ENCODE results near the gene REST. TPM values are rescaled to one million over a fixed set of nuclear protein-coding genes. Genes with fewer than 3 reads are reported as not detected.

The REST gene
- total and polyA plus RNA-seq, 2 donors (not counting 1 experiment from before 2014, with no cell fraction given), result 30.5 to 33.0 TPM

- no peak overlapping the region for H3K27ac ChIP-seq (ENCODE audit: insufficient read depth, low read length)
Observed at GRCh38 chr4:56971383-56971782, 63.7 kb downstream of the REST start.

GRCh38 chr4:56972389-56972788, 64.7 kb downstream of the REST start:
- no peak for DNase-seq (ENCODE audit: low read depth in 2 of 2)
- no peaks in the 10 kb centered on the region for H3K27me3 ChIP-seq (ENCODE audit: control insufficient read depth, insufficient read depth, low read length)

More at GRCh38 chr4:56971383-56971782, 63.7 kb downstream of the REST start:
- Histone ChIP-seq H3K36me3 (ENCODE audit: control insufficient read depth, insufficient read depth, low read length) (peaks cover 8% of the 10 kb centered on the region), H2AFZ (ENCODE audit: low read length) (no peak overlapping the region), H3K9ac (ENCODE audit: insufficient read depth, low read length) (no peak overlapping the region), H3K4me1 (ENCODE audit: control insufficient read depth, extremely low read depth, insufficient read depth, low read length) (no peaks in the 10 kb centered on the region), H3K4me3 (replicated peaks in 1 of 4; ENCODE audit: control extremely low read depth in 1 of 4, insufficient read depth in 1 of 4, low read depth in 3 of 4, low read length in 4 of 4) (no peak overlapping the region), H3K79me2 (ENCODE audit: control insufficient read depth, insufficient read depth, low read length) (peaks cover 17% of the 10 kb centered on the region), H3K27me3 (ENCODE audit: control insufficient read depth, insufficient read depth, low read length) (no peaks in the 10 kb centered on the region), H3K4me2 (ENCODE audit: extremely low read depth, insufficient read depth, low read length) (no peak overlapping the region), H4K20me1 (ENCODE audit: control insufficient read depth, extremely low read depth, insufficient read depth, low read length) (no peaks in the 10 kb centered on the region), H3K9me3 (ENCODE audit: control insufficient read depth, insufficient read depth, low read depth, low read length) (no peaks in the 10 kb centered on the region)
- no peak for DNase-seq (ENCODE audit: low read depth in 2 of 2)
- TF ChIP-seq, protein P1, sequence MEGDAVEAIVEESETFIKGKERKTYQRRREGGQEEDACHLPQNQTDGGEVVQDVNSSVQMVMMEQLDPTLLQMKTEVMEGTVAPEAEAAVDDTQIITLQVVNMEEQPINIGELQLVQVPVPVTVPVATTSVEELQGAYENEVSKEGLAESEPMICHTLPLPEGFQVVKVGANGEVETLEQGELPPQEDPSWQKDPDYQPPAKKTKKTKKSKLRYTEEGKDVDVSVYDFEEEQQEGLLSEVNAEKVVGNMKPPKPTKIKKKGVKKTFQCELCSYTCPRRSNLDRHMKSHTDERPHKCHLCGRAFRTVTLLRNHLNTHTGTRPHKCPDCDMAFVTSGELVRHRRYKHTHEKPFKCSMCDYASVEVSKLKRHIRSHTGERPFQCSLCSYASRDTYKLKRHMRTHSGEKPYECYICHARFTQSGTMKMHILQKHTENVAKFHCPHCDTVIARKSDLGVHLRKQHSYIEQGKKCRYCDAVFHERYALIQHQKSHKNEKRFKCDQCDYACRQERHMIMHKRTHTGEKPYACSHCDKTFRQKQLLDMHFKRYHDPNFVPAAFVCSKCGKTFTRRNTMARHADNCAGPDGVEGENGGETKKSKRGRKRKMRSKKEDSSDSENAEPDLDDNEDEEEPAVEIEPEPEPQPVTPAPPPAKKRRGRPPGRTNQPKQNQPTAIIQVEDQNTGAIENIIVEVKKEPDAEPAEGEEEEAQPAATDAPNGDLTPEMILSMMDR (conservative IDR thresholded peaks at IDR 0.05 in 1 of 2, IDR thresholded peaks at IDR 0.05 in 1 of 2; ENCODE audit: low read depth in 1 of 2, low read length in 2 of 2), result no peak
- TF ChIP-seq EZH2 (IDR thresholded peaks at IDR 0.05; ENCODE audit: low read length, missing control alignments), result no peak

DNA sequence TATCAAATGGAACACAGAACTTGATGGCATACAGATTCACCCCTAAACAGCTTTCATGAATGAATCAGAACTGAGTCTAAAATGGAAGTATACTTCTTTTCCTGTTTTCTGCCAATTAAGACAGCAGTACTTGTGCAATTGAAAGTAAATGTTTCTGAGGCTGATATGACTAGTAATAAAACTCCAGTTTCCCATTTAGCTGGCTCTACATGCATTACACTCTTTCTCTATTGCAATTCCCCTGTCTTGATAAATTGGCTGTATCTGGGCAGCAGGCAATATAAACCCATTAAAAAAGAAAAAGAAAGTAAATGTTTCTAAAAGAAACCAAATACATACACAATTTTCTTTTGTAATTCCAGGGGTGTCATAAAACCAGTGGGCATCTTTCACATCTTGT, 65.1 kb downstream of the REST start:
- H2AFZ ChIP-seq (ENCODE audit: low read length), result no peak overlapping the region
- peaks cover 24% of the 10 kb centered on the region for H3K79me2 ChIP-seq (ENCODE audit: control insufficient read depth, insufficient read depth, low read length)
- no peaks in the 10 kb centered on the region for H4K20me1 ChIP-seq (ENCODE audit: control insufficient read depth, extremely low read depth, insufficient read depth, low read length)
- H3K27ac ChIP-seq (ENCODE audit: insufficient read depth, low read length), result no peak overlapping the region
- DNase-seq (ENCODE audit: low read depth in 2 of 2), result no peak
- peaks cover 6% of the 10 kb centered on the region for H3K36me3 ChIP-seq (ENCODE audit: control insufficient read depth, insufficient read depth, low read length)
- no peak overlapping the region for H3K9ac ChIP-seq (ENCODE audit: insufficient read depth, low read length)
- H3K4me2 ChIP-seq (ENCODE audit: extremely low read depth, insufficient read depth, low read length), result no peak overlapping the region
- no peaks in the 10 kb centered on the region for H3K4me1 ChIP-seq (ENCODE audit: control insufficient read depth, extremely low read depth, insufficient read depth, low read length)
- H3K9me3 ChIP-seq (ENCODE audit: control insufficient read depth, insufficient read depth, low read depth, low read length), result no peaks in the 10 kb centered on the region
- TF ChIP-seq, protein P1 (conservative IDR thresholded peaks at IDR 0.05 in 1 of 2, IDR thresholded peaks at IDR 0.05 in 1 of 2; ENCODE audit: low read depth in 1 of 2, low read length in 2 of 2), result no peak
- no peak for TF ChIP-seq EZH2 (IDR thresholded peaks at IDR 0.05; ENCODE audit: low read length, missing control alignments)
- no peaks in the 10 kb centered on the region for H3K27me3 ChIP-seq (ENCODE audit: control insufficient read depth, insufficient read depth, low read length)
- H3K4me3 ChIP-seq (replicated peaks in 1 of 4; ENCODE audit: control extremely low read depth in 1 of 4, insufficient read depth in 1 of 4, low read depth in 3 of 4, low read length in 4 of 4), result no peak overlapping the region

More at GRCh38 chr4:56972389-56972788, 64.7 kb downstream of the REST start:
- H2AFZ ChIP-seq (ENCODE audit: low read length), result no peak overlapping the region
- H3K4me1 ChIP-seq (ENCODE audit: control insufficient read depth, extremely low read depth, insufficient read depth, low read length), result no peaks in the 10 kb centered on the region
- no peak overlapping the region for H3K4me3 ChIP-seq (replicated peaks in 1 of 4; ENCODE audit: control extremely low read depth in 1 of 4, insufficient read depth in 1 of 4, low read depth in 3 of 4, low read length in 4 of 4)
- no peak overlapping the region for H3K27ac ChIP-seq (ENCODE audit: insufficient read depth, low read length)
- H3K9me3 ChIP-seq (ENCODE audit: control insufficient read depth, insufficient read depth, low read depth, low read length), result no peaks in the 10 kb centered on the region
- no peak overlapping the region for H3K9ac ChIP-seq (ENCODE audit: insufficient read depth, low read length)
- TF ChIP-seq, protein P1 (conservative IDR thresholded peaks at IDR 0.05 in 1 of 2, IDR thresholded peaks at IDR 0.05 in 1 of 2; ENCODE audit: low read depth in 1 of 2, low read length in 2 of 2), result no peak
- TF ChIP-seq EZH2 (IDR thresholded peaks at IDR 0.05; ENCODE audit: low read length, missing control alignments), result no peak
- H3K4me2 ChIP-seq (ENCODE audit: extremely low read depth, insufficient read depth, low read length), result no peak overlapping the region
- no peaks in the 10 kb centered on the region for H4K20me1 ChIP-seq (ENCODE audit: control insufficient read depth, extremely low read depth, insufficient read depth, low read length)
- peaks cover 24% of the 10 kb centered on the region for H3K79me2 ChIP-seq (ENCODE audit: control insufficient read depth, insufficient read depth, low read length)
- peaks cover 6% of the 10 kb centered on the region for H3K36me3 ChIP-seq (ENCODE audit: control insufficient read depth, insufficient read depth, low read length)

Measured in fibroblast of lung (primary cell).